ENCODE measurements around the gene OR52B6. TPM values are rescaled to one million over a fixed set of nuclear protein-coding genes. Genes with fewer than 3 reads are reported as not detected.

Gene OR52B6
- total and polyA plus RNA-seq, 4 donors, result not detected

- H3K4me1 ChIP-seq (ENCODE audit: control insufficient read depth in 4 of 4, insufficient read depth in 4 of 4, low read length in 3 of 4), result peaks cover 0 to 11% (median 6%) of the 10 kb centered on the region in 4 donors
- H3K27ac ChIP-seq (ENCODE audit: low read depth in 1 of 2, low read length in 2 of 2), result no peak within 1 kb of the TSS
- no peaks in the 10 kb centered on the region for H3K27me3 ChIP-seq (ENCODE audit: control insufficient read depth in 4 of 4, insufficient read depth in 4 of 4, low read length in 3 of 4)
- peak within 1 kb of the TSS; percentile 53 to 81 (median 64) for H3K4me3 ChIP-seq (ENCODE audit: low read depth in 1 of 3, low read length in 3 of 3)
- TF ChIP-seq SP1 (IDR thresholded peaks at IDR 0.05), result peak; percentile 10
- no peak for TF ChIP-seq TAF1 (conservative IDR thresholded peaks at IDR 0.05)
- no peak for TF ChIP-seq ZBTB33 (IDR thresholded peaks at IDR 0.05)
- no peak for TF ChIP-seq GABPA (IDR thresholded peaks at IDR 0.05 in 1 of 2, conservative IDR thresholded peaks at IDR 0.05 in 1 of 2)
- no peak for TF ChIP-seq CTCF (IDR thresholded peaks at IDR 0.05; ENCODE audit: low read depth, low read length, missing input control)
- TF ChIP-seq RAD21 (IDR thresholded peaks at IDR 0.05), result peak in 1 of 2 donors; percentile 4
- TF ChIP-seq RXRA (IDR thresholded peaks at IDR 0.05), result peak in 1 of 2 donors; percentile 12
- peak; percentile 29 to 74 for TF ChIP-seq HNF4A (conservative IDR thresholded peaks at IDR 0.05)
- TF ChIP-seq FOXA2 (IDR thresholded peaks at IDR 0.05), result no peak
- no peaks in the 10 kb centered on the region for H3K36me3 ChIP-seq (ENCODE audit: control insufficient read depth in 4 of 4, insufficient read depth in 3 of 4, low read depth in 1 of 4, low read length in 3 of 4)
- peak within 1 kb of the TSS; percentile 54 to 72 for H3K9ac ChIP-seq (ENCODE audit: low read depth in 1 of 2, low read length in 2 of 2)
- 7% methylated on average over 20 of the region's 20 CpGs for WGBS
- DNase-seq (ENCODE audit: low spot score), result peak; percentile 58
- H3K9me3 ChIP-seq (ENCODE audit: control insufficient read depth in 4 of 4, low read length in 3 of 4), result no peaks in the 10 kb centered on the region
These were observed 16.0 kb downstream of the OR52B6 start, which contains the start of gene TRIM6 for GRCh38 chr11:5596607-5597201. TRIM6 (plus strand) TSS chr11:5596637; CDS start chr11:5596898, 261 bp downstream.

GRCh38 chr11:5597953-5598352 is 17.3 kb downstream of the OR52B6 start:
- 90% methylated on average over 3 of the region's 3 CpGs for WGBS
- Histone ChIP-seq H3K36me3 (ENCODE audit: control insufficient read depth in 4 of 4, insufficient read depth in 3 of 4, low read depth in 1 of 4, low read length in 3 of 4) (no peaks in the 10 kb centered on the region), H3K27ac (ENCODE audit: low read depth in 1 of 2, low read length in 2 of 2) (no peak overlapping the region), H3K9ac (ENCODE audit: low read depth in 1 of 2, low read length in 2 of 2) (no peak overlapping the region), H3K4me1 (ENCODE audit: control insufficient read depth in 4 of 4, insufficient read depth in 4 of 4, low read length in 3 of 4) (peaks cover 0 to 11% (median 6%) of the 10 kb centered on the region in 4 donors), H3K4me3 (ENCODE audit: low read depth in 1 of 3, low read length in 3 of 3) (no peak overlapping the region), H3K9me3 (ENCODE audit: control insufficient read depth in 4 of 4, low read length in 3 of 4) (no peaks in the 10 kb centered on the region), H3K27me3 (ENCODE audit: control insufficient read depth in 4 of 4, insufficient read depth in 4 of 4, low read length in 3 of 4) (no peaks in the 10 kb centered on the region)
- TF ChIP-seq YY1 (IDR thresholded peaks at IDR 0.05) (no peak), SP1 (IDR thresholded peaks at IDR 0.05) (no peak), FOXA1 (IDR thresholded peaks at IDR 0.05) (no peak), TAF1 (conservative IDR thresholded peaks at IDR 0.05) (no peak), ATF3 (IDR thresholded peaks at IDR 0.05) (no peak), JUND (IDR thresholded peaks at IDR 0.05) (no peak), FOXA2 (IDR thresholded peaks at IDR 0.05) (no peak), RXRA (IDR thresholded peaks at IDR 0.05) (no peak), MAX (IDR thresholded peaks at IDR 0.05) (no peak)
- DNase-seq (ENCODE audit: low spot score), result no peak

Measured in liver (tissue), 9 donors.